Activated CD8-positive, alpha-beta memory T cell treated with anti-CD3 and anti-CD28 coated beads, Interleukin-2, amount 50 U/mL, for 1 hour (primary cell): ENCODE data around the gene C1R.

Experiments
- DNase-seq: peaks from one replicate; pipeline ENCODE4 v3.0.0-alpha.2; 2020; ENCODE audit errors: extremely low read depth

C1R gene

GRCh38 chr12:7099290-7099996 is 7.2 kb upstream of the C1R start:
- DNase-seq = no peak

- no peak for DNase-seq
Observed at GRCh38 chr12:7096979-7097378, 4.7 kb upstream of the C1R start.

- DNase-seq = no peak
Observed at GRCh38 chr12:7096006-7096932, 4.0 kb upstream of the C1R start.

- no peak for DNase-seq
Observed at GRCh38 chr12:7093892-7094291, 1.6 kb upstream of the C1R start.

GRCh38 chr12:7093486-7093885 is 1.2 kb upstream of the C1R start:
- DNase-seq = no peak

- no peak for DNase-seq
Observed at GRCh38 chr12:7092986-7093460, 778 bp upstream of the C1R start.

- no peak for DNase-seq
Observed at GRCh38 chr12:7091660-7092228, 501 bp downstream of the C1R start.

- DNase-seq = no peak
Observed at GRCh38 chr12:7091171-7091570, 1.1 kb downstream of the C1R start.

- DNase-seq = no peak
Observed at GRCh38 chr12:7090222-7090998, 1.8 kb downstream of the C1R start.

- no peak for DNase-seq
Observed at GRCh38 chr12:7089196-7089871, 2.9 kb downstream of the C1R start.

- DNase-seq = no peak
Observed at GRCh38 chr12:7083125-7083524, 9.1 kb downstream of the C1R start.

- DNase-seq = no peak
Observed at GRCh38 chr12:7081037-7081436, 11.2 kb downstream of the C1R start.

- no peak for DNase-seq
Observed at GRCh38 chr12:7079826-7080125, 12.5 kb downstream of the C1R start.

- DNase-seq = no peak
Observed at GRCh38 chr12:7078163-7078562, 14.1 kb downstream of the C1R start.

GRCh38 chr12:7076493-7076892 is 15.8 kb downstream of the C1R start:
- no peak for DNase-seq

- DNase-seq = no peak
Observed at GRCh38 chr12:7075939-7076338, 16.3 kb downstream of the C1R start.

- no peak for DNase-seq
Observed at GRCh38 chr12:7075518-7075917, 16.7 kb downstream of the C1R start.

- DNase-seq = no peak
Observed at GRCh38 chr12:7073946-7074345, 18.3 kb downstream of the C1R start.

- no peak for DNase-seq
Observed at GRCh38 chr12:7072554-7072953, 19.7 kb downstream of the C1R start.

GRCh38 chr12:7072035-7072434 is 20.2 kb downstream of the C1R start:
- DNase-seq = no peak

- DNase-seq = no peak
Observed at GRCh38 chr12:7069386-7069785, 22.9 kb downstream of the C1R start.

- DNase-seq = no peak
Observed at GRCh38 chr12:7068994-7069346, 23.3 kb downstream of the C1R start.
